Vagina (tissue), 2 donors: ENCODE results near the gene CXCR6. TPM values are rescaled to one million over a fixed set of nuclear protein-coding genes. Genes with fewer than 3 reads are reported as not detected.

Experiments used
- DNase-seq, 2 donors: peaks; one replicate each; pipeline ENCODE4 v3.0.0-alpha.2; 2017; ENCODE audit errors: extremely low spot score in 2 of 2
- H3K27ac ChIP-seq: fragments of 200-600 bp; sonication (generic); one replicate; pipeline ENCODE4 v1.5.1; 2019
- H3K27me3 ChIP-seq: fragments of 200-600 bp; sonication (generic); one replicate; pipeline ENCODE4 v1.5.1; 2019
- H3K36me3 ChIP-seq, 2 donors: fragments of 200-600 bp; sonication (generic); one replicate each; pipeline ENCODE4 v1.5.1; 2017 to 2019
- H3K4me1 ChIP-seq: fragments of 200-600 bp; sonication (generic); one replicate; pipeline ENCODE4 v1.5.1; 2019
- H3K4me3 ChIP-seq, 2 donors: fragments of 200-600 bp; sonication (generic); 1 replicate in 1 of 2; 2 replicates in 1 of 2; pipeline ENCODE4 v1.5.1; 2016 to 2019
- H3K9me3 ChIP-seq: fragments of 200-600 bp; sonication (generic); one replicate; pipeline ENCODE4 v1.5.1; 2019
- POLR2A ChIP-seq, 2 donors: fragments of 450-650 bp; IDR thresholded peaks; one replicate each; pipeline ENCODE4 v1.6.1; 2017; ENCODE audit warnings: antibody characterized with exemption in 2 of 2, mild to moderate bottlenecking in 2 of 2, moderate library complexity in 2 of 2
- POLR2AphosphoS5 ChIP-seq, 2 donors: sonication (generic); formaldehyde crosslinking; IDR thresholded peaks; one replicate each; pipeline ENCODE4 v1.9.0; 2017; ENCODE audit warnings: antibody characterized with exemption in 2 of 2, mild to moderate bottlenecking in 2 of 2, low read depth in 1 of 2; ENCODE audit not compliant: insufficient read depth in 1 of 2
- intact Hi-C: fragments of 100-400 bp; cut with DNase I; formaldehyde crosslinking; loops from one replicate; pipeline ENCODE4 v1.15.1; 2023
- total RNA-seq: library from RNA; depleted of rRNA; stranded (reverse); fragments of >200 nt; gene quantifications from one replicate; pipeline ENCODE4 v1.2.3, GENCODE V29; 2016
- TF ChIP-seq, protein P1 (sequence below), 3 experiments: fragments of 450-650 bp in 2 of 3; fragments of 200-600 bp in 1 of 3; sonication (generic) in 1 of 3; IDR thresholded peaks; one replicate each; pipeline ENCODE4 v1.5.1; 2017 to 2019; ENCODE audit warnings: antibody characterized with exemption in 3 of 3, mild to moderate bottlenecking in 2 of 3, moderate library complexity in 2 of 3

Gene CXCR6
- total RNA-seq, 1 donor from 2014 or later, result 9.6 TPM

GRCh38 chr3:45969953-45970352 is 26.7 kb downstream of the CXCR6 start:
- H3K27ac ChIP-seq, result no peak overlapping the region
- H3K4me1 ChIP-seq, result peaks cover 45% of the 10 kb centered on the region
- no peak overlapping the region for H3K4me3 ChIP-seq
- TF ChIP-seq POLR2A (IDR thresholded peaks at IDR 0.05) (no peak), POLR2AphosphoS5 (IDR thresholded peaks at IDR 0.05; ENCODE audit: insufficient read depth in 1 of 2, low read depth in 1 of 2) (no peak)
- TF ChIP-seq, protein P1, sequence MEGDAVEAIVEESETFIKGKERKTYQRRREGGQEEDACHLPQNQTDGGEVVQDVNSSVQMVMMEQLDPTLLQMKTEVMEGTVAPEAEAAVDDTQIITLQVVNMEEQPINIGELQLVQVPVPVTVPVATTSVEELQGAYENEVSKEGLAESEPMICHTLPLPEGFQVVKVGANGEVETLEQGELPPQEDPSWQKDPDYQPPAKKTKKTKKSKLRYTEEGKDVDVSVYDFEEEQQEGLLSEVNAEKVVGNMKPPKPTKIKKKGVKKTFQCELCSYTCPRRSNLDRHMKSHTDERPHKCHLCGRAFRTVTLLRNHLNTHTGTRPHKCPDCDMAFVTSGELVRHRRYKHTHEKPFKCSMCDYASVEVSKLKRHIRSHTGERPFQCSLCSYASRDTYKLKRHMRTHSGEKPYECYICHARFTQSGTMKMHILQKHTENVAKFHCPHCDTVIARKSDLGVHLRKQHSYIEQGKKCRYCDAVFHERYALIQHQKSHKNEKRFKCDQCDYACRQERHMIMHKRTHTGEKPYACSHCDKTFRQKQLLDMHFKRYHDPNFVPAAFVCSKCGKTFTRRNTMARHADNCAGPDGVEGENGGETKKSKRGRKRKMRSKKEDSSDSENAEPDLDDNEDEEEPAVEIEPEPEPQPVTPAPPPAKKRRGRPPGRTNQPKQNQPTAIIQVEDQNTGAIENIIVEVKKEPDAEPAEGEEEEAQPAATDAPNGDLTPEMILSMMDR (IDR thresholded peaks at IDR 0.05), result no peak
- peaks cover 3 to 62% of the 10 kb centered on the region in 2 donors for H3K36me3 ChIP-seq
- no peaks in the 10 kb centered on the region for H3K9me3 ChIP-seq
- intact Hi-C loops, result no loop called here
- DNase-seq, result no peak
- H3K27me3 ChIP-seq, result no peaks in the 10 kb centered on the region

DNA sequence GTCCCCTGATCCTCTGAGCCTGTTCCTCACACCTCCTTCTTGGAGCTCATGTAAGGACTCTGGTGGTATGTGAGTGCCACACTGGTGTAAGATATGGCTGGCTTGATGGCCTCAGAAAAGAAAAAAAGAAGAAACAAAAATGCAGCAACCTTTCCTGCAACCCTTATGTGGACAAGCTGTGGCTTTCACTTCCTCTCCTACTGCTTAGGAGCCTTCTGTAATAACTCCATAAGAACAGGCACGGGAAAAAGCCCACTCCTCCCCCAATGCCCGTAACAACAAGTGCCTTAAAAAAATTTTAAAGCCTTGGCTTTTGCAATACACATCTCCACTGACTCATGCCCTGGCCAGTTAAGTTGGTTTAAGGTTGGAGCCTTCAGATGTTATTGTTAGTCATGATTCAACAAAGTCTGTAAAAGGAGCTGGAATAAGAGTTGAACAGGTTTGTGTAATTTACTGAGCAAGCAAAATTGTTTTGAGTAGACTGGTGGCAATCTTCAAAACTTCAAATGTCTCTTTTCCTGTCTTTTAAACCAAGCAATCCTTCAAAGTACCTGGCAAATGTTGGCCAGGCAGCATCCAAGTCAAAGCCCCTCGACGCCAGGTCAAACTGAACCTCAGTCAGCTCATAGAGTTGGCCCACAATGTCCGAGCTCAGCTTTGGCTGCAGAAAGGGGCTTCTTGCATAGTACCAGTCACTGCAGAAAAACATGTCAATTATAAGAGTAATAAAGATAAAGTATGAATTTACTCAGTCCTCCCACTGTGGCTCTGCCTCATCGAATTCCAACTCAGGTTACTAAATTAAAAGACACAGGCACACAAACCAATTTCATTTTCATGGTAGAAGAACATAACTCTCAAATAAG is 29.5 kb downstream of the CXCR6 start:
- H3K9me3 ChIP-seq, result no peaks in the 10 kb centered on the region
- no peaks in the 10 kb centered on the region for H3K27me3 ChIP-seq
- H3K4me3 ChIP-seq, result no peak overlapping the region
- intact Hi-C loops, result no loop called here
- H3K27ac ChIP-seq, result peak overlapping the region; percentile 66
- peaks cover 52% of the 10 kb centered on the region for H3K4me1 ChIP-seq
- peak in 1 of 2 donors; percentile 90 for TF ChIP-seq POLR2AphosphoS5 (IDR thresholded peaks at IDR 0.05; ENCODE audit: insufficient read depth in 1 of 2, low read depth in 1 of 2)
- TF ChIP-seq, protein P1 (IDR thresholded peaks at IDR 0.05), result no peak
- peaks cover 3 to 47% of the 10 kb centered on the region in 2 donors for H3K36me3 ChIP-seq
- no peak for DNase-seq

DNA sequence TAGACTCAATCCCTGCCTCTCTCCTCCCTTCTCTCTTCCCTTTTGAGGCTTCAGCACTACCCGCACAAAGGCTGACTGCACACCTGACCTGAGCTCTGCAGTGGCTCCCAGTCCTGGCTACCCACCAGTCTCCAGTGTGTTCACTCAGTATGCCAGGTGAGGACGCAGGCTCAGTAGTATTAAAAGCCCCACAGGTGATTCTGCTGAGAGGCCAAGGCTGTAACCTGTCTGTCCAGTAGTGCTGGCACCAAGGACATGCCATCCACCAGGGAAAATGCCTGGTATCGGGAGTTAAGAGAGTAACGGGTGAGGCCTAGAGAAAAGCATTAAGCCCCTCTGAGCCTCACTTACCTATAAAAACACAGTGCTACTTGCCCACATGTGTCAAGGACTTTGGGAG is 31.4 kb downstream of the CXCR6 start:
- TF ChIP-seq, protein P1 (IDR thresholded peaks at IDR 0.05), result no peak
- TF ChIP-seq POLR2AphosphoS5 (IDR thresholded peaks at IDR 0.05; ENCODE audit: insufficient read depth in 1 of 2, low read depth in 1 of 2), result no peak
- TF ChIP-seq POLR2A (IDR thresholded peaks at IDR 0.05), result no peak
- Histone ChIP-seq H3K27me3 (no peaks in the 10 kb centered on the region), H3K4me3 (no peak overlapping the region), H3K9me3 (no peaks in the 10 kb centered on the region), H3K4me1 (peaks cover 50% of the 10 kb centered on the region), H3K36me3 (peaks cover 3 to 40% of the 10 kb centered on the region in 2 donors), H3K27ac (peak overlapping the region; percentile 32)
- no peak for DNase-seq
- intact Hi-C loops, result no loop called here

DNA sequence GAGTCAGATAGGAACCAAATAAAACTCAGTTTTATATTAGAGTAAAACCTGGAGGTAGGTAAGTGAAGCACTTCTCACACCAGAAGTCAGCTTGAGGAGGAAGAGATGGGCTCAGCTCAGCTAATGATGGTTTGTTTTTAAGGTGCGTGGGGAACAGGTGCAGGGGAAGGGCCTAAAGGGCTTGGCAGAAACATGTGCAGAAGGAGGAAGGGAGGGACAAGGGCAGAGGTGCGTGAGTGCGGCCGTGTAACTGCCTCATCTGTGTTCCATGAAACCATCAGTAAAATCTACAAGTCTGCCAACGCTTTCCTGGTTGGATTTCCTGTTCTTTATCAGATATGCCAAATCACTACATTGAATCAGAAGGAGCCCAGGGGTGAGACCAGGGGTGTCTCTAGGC is 32.4 kb downstream of the CXCR6 start:
- Histone ChIP-seq H3K4me3 (no peak overlapping the region), H3K4me1 (peaks cover 55% of the 10 kb centered on the region), H3K27ac (peak overlapping the region; percentile 32), H3K27me3 (no peaks in the 10 kb centered on the region), H3K36me3 (peaks cover 3 to 37% of the 10 kb centered on the region in 2 donors), H3K9me3 (no peaks in the 10 kb centered on the region)
- no peak for TF ChIP-seq POLR2A (IDR thresholded peaks at IDR 0.05)
- TF ChIP-seq, protein P1 (IDR thresholded peaks at IDR 0.05), result no peak
- TF ChIP-seq POLR2AphosphoS5 (IDR thresholded peaks at IDR 0.05; ENCODE audit: insufficient read depth in 1 of 2, low read depth in 1 of 2), result no peak
- intact Hi-C loops, result no loop called here
- DNase-seq, result no peak
